Jurkat, Clone E6-1 (cell line): ENCODE results near the gene CEP104.

Source experiments
- DNase-seq: peaks from one replicate; pipeline ENCODE4 v3.0.0-alpha.2; 2011; ENCODE audit warnings: low read depth, low spot score
- H3K4me3 ChIP-seq: 2 replicates; pipeline ENCODE4 v1.5.1; 2011; ENCODE audit warnings: mild to moderate bottlenecking, low read length, control low read depth, moderate library complexity

The CEP104 gene

DNA sequence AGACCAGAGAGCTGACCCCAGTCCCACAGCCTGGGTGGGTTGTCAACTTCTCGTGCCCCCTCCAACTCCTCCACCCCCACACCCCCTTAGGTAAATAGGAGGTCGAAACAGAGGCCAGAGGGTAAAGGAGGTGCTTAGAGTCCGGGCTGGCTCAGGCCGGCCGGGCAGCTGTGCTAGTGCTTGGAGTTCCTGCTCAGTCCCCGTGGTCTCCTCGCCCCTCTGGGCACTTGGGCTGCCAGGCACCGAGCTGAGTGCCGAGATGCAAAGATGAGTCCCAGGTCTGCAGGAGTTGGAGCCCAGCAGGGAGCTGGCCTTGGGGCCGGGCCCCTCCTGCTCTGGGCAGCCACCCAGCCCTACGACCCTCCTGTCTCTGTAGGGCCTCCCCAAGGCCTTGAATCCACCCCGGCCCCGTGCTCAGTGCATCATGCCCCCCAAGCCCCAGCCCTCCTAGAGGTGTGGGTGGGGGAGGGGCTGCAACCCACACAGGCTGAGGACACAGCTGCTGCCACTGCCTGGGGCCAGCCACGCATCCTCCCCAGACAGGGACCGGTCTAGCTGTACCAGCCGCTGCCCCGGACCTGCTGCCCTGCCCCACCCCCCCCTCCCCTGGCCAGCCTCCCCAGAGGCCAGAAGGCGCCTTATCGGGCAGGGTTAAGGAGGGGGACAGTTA is 82.6 kb downstream of the CEP104 start:
- DNase-seq: no peak
- no peak overlapping the region for H3K4me3 ChIP-seq

DNA sequence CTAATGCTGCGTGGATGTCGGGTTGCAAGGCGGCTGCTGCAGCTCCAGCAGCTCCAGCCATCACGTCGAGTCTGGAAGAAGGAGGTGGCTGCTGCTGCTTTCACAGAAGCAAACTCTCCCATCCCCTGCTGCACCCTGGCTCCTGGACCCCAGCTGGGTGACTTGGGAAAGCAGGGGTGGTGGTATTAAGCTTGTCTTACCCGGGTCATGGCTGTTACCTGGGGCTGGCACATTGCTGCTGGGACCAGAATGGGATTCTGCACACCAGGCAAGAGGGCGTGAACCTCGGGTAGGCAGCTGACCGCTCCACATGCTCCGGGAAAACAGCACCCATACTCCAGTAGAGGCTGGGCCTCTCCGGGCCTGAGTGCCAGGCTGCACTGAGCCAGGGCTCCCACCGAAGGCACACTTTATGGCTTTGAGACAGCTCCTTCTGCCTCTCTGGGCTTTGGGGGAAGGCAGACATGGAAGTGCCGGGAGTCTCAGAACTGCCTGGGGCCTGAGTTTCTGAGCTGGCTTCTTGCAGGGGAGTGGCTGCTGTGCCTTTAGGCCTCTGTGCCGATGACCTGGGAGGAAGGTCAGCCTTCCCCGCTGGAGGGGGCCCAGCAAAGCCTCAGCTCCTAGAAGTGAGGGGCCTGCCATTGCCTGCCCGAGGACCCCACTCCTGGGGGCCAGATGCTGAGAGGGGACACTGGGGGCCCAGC is 83.3 kb downstream of the CEP104 start:
- DNase-seq: no peak
- no peak overlapping the region for H3K4me3 ChIP-seq

DNA sequence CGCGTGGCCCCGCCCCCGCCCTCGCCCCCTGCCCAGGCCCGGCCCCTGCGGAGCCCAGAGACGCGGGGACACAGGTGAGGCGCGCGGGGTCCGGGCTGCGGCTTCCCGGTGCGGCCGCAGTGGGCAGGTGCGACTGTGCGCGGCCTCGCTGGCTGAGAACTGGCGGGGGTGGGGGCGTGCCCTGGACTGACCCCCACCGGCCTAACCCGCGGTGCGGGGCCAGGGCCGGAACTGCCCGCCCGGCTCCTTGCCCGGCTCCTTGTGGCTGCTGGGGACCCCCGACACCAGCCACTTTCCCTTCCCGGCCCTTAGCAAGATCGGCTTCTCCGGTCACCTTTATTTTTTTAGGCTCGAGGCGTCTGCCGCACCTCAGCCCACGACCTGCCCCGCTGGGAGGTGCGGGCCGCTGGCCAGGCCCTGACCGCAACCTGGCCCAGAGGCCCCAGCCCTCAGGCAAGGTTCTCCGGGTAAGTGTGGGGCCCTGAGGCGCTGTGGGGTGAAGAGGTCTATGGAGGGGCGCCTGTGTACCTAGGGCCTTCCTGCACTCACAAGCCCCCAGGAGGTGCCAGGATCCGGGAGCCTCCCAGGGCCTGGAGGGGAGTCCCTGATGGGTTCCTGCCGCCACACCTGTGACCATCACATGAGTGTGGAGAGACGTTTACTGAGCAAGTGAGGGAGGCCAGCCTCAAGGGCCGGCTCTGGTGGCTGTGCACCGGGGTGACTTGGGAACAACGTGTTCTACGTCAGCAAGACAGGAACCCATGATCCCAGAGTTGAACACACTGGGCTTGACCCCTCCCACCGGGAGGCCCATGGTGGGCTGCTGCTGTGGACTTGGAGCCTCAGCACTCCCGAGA is 84.1 kb downstream of the CEP104 start, which contains the start of gene SMIM1:
TSS of gene SMIM1 (plus strand) at position 35 of the 857 bp plus-strand sequence. CDS start 2,625 bp downstream, outside the sequence.
- DNase-seq: no peak
- H3K4me3 ChIP-seq: peak within 1 kb of the TSS; percentile 50

DNA sequence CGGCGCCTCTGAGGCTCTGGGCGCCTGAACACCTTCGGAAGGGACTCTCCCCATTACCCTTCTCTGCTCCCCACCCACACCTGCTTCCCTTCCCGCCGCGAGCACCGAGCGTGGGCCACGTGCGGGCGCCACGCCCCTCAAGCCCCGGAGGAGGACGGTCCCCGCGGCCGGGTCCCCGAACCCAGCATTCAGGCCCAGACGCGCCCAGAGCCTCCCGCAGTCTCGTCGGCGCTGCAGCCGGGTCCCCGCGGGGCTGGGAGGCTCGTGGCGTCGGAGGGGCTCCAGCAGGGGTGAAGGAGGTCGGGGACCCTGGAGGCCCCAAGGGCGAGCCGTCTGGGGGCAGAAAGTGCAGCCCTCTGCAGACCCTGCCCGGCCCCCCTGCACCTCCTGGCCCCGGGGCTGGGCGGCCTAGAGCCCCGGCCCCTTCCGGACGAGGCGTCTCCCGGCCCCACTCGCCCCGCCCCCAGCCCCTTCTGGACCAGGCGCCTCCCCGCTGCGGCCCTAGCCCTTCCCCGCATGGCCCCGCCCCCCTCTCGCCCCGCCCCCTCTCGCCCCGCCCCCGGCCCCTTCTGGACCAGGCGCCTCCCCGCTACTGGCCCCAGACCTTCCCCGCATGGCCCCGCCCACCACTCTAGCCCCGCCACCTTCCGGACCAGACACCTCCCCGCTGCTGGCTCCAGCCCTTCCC is 84.8 kb downstream of the CEP104 start:
- DNase-seq: peak; percentile 63
- H3K4me3 ChIP-seq: peak overlapping the region; percentile 50

DNA sequence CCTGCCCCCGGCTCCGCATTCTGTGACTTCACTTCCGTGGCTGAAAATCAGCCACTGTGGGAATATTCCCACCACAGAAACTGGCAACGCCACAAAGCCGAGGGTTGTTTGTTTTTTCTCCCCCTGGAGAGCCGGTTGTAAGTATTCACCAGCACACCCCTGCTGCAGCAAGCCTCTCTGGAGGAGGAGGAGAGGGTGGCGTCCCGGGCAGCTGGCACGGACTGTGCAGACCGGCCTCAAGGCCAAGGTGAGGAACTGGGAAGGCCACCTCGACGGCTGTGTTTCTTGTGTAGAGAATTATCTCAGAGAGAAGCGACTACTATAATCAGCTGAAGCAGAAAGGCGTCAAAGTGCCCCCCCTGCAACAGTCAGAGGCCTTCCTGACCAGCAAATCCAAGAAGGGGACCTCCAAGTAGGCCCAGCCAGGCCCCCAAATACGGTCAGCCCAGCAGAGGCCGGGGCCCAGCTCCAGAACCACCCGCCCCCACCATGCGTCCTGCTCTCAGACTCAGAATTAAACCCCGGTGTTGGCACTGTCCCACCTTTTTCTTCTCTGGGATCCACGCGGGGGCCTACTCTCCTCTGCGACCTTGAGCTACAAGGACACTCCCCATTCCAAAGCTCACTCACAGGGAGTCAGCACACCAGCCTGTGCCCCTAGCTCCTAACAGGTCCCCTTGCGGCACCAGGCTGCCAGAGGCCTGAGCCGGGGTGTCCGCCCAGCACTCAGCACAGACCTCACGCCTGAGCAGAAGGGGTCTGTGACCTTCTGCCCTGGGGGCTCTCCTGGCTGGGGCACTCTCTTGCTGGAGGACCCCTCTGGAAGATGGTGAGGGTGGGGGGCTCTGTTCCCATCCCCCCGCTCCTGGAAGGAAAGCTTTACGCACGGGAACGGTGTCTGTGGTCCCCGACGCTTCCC is 85.6 kb downstream of the CEP104 start:
- no peak for DNase-seq
- peak overlapping the region; percentile 50 for H3K4me3 ChIP-seq

DNA sequence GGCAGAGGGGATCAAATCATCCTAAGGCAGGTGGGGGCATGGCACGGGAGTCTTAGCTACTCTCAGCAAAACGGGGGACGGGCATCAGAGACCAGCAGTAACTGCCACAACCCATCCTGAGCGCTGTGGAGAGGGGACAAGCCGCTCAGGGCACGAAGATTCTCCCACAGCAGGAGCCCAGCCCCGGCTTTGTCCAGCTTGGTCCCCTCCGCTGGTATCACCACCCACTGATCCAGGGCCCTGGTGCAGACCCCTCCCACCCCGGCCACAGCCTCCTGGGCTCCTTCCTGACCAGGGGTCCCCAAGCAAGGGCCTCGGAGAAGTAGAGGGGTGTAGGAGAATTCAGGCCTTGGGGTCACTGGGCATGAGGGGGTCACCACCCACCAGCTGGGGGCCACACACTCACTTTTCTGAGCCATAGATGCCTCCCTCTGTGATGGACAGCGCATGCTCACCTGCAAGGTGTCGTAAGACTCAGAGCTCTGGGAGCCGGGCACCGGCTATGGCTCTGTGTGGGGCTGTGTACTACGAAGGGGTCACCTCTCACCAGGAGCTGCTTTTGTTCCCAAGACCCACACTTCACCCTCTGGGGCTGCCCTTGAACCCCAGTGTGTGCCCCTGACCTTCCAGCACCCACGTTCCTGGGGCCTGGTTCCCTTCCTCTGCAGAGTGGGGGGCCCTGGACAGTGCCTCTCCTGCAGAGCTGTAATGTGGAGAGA is 86.8 kb downstream of the CEP104 start:
- DNase-seq: no peak
- H3K4me3 ChIP-seq: no peak overlapping the region

DNA sequence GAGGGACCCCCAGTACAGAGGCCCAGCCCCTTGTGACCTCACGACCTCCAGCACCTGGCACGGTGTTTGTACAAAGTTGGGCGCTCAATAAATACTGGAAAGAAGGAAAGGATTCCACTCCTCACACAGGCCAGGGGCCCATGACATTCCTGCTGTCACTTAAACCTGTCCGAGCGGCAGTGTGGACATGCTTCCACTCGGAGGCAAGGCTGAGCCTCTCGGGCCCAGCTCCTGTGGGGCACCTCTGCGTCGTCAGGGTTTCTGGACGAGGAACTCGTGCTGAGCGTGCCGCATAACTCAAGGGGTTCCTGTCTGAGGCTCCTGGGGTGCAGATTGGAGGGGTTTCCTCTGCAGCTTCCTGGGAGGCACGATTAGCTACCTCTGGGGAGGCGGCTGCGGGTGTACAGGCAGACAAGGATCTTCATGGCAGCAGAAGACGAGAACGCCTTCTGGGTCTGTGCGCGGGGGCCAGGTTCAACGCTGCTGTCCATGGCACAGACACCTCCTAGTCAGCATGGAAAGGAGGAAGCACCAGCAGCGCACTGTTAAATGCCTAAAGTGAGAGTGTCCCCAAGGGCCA is 88.1 kb downstream of the CEP104 start:
- no peak overlapping the region for H3K4me3 ChIP-seq
- DNase-seq: no peak

DNA sequence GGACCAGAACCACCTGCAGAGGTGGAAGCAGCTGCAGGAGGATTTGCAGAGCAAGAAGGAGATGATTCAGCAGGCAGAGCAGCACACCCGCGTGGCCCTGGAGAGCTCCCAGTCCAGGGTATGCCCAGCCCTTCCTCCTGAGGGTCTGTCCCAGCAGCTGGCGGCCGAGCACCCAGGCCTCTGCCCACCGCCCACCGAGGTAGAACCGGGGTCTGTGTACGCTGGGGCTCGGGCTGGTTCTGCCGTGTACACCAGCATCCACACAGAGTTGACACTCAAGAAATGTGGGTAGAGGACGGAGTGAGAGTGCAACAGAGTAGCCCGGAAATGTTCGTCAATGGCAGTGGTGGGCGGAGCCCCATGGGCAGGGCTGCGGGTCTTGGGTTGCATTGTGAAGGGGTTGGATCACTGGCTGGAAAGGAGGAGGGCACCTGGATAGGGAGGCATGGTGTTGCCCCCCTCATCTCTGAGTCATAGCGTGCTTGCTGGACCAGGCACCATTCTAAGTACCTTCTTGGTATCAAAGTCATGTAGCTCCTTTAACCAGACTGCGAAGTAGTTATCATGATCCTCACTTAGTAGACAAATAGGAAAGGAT is 89.6 kb downstream of the CEP104 start:
- DNase-seq: no peak
- H3K4me3 ChIP-seq: no peak overlapping the region

DNA sequence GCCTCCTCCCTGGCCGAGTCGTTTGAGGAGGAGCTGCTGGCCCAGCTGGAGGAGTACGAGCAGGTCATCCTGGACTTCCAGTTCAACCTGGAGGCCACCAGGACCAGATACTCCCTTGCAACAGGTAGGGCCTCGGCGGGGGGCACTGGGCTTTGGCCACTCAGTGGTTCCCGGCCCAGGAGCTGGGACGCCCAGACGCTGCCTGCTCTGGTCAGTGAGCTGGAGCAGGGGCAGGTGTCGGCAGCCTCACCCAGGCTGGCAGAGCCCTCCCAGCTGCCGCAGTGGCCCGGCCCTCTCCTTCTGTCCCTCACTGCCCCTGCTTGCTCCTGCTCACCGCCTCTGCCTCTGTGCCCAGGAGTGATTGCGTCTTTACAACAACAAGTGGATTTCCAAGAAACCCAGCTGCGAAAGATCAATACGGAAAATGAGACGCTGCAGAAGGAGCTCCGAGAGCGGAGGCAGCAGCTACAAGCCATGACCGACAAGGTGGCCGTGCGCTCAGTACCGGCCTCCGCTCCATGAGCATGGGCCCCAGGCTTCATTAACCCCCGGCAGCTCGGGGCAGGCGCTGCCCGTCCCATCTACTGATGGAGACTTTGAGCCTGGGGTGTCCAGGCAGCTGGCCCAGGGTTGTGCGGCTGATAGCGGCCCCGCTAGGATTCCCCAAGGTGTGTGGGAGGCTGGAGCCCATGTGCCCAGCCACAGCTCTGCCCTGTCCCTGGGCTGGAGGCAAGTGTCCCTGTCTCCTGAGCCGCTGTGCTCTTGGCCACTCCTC is 93.5 kb downstream of the CEP104 start:
- no peak for DNase-seq
- no peak overlapping the region for H3K4me3 ChIP-seq

DNA sequence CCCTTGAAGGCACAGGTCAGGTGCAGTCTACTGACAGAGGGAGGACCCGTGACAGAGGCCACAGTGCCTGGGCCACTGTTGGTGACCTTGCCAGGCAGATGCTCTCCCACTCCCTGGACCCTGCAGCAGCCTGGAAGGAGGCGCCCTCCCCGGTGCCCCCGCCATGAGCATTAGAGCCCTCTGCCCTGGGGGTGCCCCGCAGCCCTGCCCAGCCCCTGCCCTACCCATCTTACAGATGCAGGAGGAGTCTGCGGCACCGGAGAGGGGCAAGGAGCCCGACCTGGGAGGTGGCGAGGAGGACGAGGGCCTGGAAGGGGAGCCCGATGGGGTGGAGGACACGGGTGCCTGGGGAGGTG is 94.2 kb downstream of the CEP104 start:
- no peak overlapping the region for H3K4me3 ChIP-seq
- no peak for DNase-seq

DNA sequence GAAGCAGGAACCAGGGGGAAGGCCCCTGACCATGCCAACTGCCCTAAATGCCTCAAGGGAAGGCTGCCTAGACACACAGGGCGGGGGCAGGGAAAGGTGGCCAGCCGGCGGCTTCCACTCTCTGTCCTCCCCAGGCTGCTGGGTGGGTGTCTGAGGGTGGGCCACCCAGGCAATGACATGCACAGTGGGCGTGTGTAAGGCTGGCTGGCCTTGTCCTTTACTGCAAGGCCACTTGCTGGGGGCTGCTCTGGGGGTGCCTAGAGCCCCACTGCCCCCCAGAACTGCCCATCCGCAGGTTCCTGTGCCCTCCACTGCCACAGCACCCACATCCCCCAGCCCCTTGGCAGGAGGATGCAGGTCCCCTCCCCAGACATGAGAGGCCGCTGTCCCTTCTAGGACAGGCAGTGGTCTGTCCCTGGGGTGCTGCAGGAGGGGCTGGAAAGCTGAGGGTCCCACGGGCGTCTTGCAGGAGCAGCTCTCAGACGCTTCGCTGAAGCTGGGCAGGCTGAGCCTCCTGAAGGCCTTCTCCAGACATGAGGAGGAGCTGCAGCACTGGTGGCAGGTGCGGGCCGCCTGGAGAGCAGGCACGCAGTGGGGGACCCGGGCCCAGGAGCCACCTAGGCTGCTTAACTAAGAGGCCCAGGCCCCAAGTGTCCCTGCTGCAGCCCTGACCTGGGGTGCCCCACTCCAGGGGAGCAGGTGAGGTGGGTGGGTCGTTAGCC is 94.7 kb downstream of the CEP104 start:
- DNase-seq: no peak

More for the DNA sequence above, 94.7 kb downstream of the CEP104 start:
- no peak overlapping the region for H3K4me3 ChIP-seq
